NCI-H1092 treated with DMSO at 0.1 percent for 48 hours (cell line): ENCODE data around the gene DPYD.

ENCODE experiments used
- DNase-seq: peaks from one replicate; lab custom pipeline; 2025; lab: John Stamatoyannopoulos, UW

DPYD gene

DNA sequence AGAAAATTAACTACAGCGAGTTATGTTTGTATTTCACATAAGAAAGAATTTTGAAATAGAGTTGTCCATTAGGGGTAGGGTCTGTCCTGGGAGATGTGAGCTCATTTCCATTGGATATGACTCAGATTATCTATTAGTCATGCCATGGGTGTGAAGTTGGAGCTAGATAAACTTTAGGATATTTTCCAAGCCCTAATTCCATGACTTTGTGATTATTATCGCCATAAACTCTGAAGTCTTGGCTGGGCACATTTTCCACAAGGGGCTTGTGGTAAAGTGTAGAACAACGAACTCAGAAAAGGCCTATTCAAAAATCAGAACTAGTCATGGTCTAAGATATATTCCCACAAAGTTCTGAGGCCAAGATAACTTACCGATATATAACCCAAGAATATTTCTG, 396.6 kb downstream of the DPYD start:
- DNase-seq, result no peak

DNA sequence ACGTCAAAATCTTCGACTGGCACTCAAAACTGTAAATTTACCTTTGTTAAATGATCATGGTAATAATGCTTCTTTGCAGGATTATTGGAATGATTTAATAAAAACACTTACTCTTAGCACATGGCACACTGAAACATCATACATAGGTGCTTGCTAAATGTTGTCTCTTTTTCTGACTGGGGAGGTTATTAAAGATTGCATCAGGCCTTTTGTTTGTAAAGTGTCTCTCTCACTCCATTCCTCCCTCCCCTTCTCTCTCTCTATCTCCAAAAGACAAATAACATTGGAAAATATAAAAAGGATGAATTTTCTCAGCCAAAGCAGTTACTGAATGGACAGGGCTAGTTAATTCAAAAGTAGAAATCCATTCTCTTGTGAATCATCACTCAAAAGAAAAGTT, 404.2 kb downstream of the DPYD start:
- DNase-seq, result no peak

- no peak for DNase-seq
Measured at GRCh38 chr1:97508653-97509218, 412.1 kb downstream of the DPYD start.

DNA sequence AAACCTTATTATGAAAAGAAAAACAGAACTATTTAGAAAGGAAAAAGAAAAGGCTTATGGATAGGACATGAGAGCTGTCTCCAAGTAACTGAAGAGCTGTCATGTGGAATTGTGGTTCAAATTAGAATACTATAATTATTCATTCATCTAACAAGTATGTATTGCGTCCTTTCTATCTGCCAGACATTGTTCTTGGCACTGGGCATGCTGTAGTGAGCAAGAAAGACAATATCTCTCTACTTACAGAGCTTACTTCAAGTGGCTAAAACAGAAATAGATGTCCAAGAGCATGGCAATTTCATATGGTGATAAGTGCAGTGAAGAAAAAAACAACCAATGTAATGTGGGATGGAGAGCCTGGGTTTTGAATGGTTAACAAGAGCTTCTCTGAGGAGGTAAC, 413.0 kb downstream of the DPYD start:
- no peak for DNase-seq

DNA sequence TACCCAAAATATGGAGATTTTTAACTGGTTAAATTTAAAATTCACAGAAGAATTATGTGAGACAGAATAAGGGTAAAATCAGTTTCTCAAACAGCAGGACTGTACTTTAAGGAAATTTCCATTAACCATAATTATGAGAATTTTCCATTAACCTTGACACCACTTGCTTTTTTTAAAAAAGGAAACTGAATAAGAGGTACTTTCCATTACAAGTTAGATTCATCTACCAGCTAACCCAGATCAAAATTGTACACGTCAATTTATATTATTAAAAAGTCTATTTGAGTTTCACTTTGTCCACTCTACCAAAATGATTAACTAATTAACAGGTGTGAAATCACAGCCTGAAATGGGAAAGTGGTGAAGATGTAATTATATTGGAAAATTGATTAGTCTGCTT, 414.5 kb downstream of the DPYD start:
- DNase-seq, result no peak

GRCh38 chr1:97505816-97506215, 415.0 kb downstream of the DPYD start:
- DNase-seq, result no peak

GRCh38 chr1:97505289-97505688, 415.5 kb downstream of the DPYD start:
- DNase-seq, result no peak

GRCh38 chr1:97502360-97502759, 418.5 kb downstream of the DPYD start:
- DNase-seq, result no peak

- DNase-seq, result no peak
Measured at GRCh38 chr1:97501628-97502027, 419.2 kb downstream of the DPYD start.

- no peak for DNase-seq
Measured at GRCh38 chr1:97500760-97501159, 420.1 kb downstream of the DPYD start.

- no peak for DNase-seq
Measured at GRCh38 chr1:97499667-97500066, 421.2 kb downstream of the DPYD start.

DNA sequence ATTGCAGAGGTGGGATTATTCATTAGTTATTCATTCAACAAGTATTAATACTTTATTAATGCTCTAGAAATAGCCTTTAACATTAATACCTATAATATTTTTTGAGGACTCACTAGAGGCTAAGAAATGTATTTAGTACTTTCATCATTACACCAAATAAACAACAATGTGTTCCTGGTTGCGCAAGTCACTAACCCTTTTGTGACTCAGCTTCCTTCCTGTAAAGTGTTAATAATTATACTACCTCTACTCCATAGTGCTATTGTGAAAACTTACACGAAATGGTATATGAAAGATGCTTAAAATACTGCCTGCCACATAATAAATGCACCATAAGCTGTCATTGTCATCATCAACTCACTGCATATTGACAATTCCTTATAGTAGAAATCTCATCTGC, 431.0 kb downstream of the DPYD start:
- DNase-seq, result no peak

GRCh38 chr1:97488530-97488929, 432.3 kb downstream of the DPYD start:
- DNase-seq, result no peak

GRCh38 chr1:97482022-97482421, 438.8 kb downstream of the DPYD start:
- no peak for DNase-seq

- DNase-seq, result no peak
Measured at GRCh38 chr1:97467445-97467844, 453.4 kb downstream of the DPYD start.

DNA sequence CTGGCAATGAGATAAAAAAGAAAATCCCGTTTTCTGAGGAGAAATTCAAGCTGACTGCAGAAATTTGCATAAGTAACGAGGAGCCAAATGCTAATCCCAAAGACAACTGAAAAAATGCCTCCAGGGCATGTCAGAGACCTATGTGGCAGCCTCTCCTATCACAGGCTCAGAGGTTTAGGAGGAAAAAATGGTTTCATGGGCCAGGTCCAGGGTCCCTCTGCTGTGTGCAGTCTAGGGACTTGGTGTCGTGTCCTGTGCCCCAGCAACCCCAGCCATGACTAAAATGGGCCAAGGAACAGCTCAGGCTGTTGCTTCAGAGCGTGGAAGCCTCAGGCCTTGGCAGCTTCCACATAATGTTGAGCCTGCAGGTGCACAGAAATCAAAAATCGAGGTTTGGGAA, 456.5 kb downstream of the DPYD start:
- no peak for DNase-seq

GRCh38 chr1:97461782-97462181, 459.1 kb downstream of the DPYD start:
- no peak for DNase-seq

GRCh38 chr1:97457446-97458089, 463.3 kb downstream of the DPYD start:
- DNase-seq, result no peak

- no peak for DNase-seq
Measured at GRCh38 chr1:97451944-97452343, 468.9 kb downstream of the DPYD start.

- no peak for DNase-seq
Measured at GRCh38 chr1:97451046-97451826, 469.6 kb downstream of the DPYD start.

DNA sequence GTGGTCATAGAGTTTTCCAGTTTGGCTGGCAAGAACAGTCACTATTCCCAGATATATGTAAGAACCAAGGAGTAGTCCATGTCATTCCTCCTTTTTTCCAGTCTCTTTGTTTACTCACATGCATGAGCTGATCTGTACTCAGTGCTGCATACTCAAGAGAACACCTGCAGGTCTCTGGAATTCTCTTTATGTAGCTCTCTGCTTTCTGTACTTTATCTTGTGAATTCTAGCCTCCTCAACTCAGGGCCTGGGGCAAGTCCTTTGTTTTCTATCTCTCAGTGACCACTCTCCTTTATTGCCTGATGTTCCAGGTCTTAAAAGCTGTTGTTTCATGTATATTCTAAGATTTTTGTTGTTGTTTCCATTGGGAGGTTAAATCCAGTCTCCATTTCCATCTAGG, 478.9 kb downstream of the DPYD start:
- DNase-seq, result no peak

GRCh38 chr1:97433824-97434177, 487.0 kb downstream of the DPYD start:
- no peak for DNase-seq

DNA sequence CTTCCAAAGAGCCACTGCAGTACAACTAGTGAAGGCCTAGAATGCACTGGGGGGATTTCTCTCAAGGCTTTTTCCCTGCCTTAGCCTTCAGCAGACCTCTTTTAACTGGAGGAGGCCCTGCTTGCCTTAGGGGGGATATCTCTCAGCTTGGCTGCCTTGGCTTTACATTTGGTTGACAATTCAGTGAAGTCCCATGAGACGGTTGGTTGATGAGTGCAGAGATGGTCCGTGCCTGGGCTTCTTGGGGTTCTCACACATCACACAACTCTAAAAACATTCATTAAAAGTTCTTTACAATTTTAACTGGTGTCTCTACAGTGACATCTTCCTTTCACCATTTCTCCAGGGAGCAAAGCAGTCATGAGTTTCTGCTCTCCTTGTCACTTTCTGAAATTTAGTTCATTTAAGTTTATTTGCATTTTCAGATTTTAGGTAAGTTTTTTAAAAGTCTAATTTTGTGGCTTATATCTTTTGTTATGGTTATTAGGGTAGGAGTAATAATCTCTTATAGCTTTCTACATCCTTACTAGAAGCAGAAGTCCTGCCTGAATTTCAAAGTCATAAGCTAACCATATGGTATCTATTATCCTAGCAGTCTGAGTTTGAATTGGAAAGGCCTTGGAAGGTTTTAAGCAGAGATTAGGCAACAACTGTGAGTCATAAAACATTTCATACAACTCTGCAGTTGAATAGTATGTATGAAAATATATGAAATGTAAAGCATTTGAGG, 487.6 kb downstream of the DPYD start:
- no peak for DNase-seq
